ENCODE results near the gene WAC.

GRCh38 chr10:28542728-28543127 lies 9.8 kb downstream of the WAC start:
- TF ChIP-seq CTCF (IDR thresholded peaks at IDR 0.05) (no peak), POLR2A (IDR thresholded peaks at IDR 0.05) (no peak)
